Esophagus squamous epithelium (tissue), 5 donors: ENCODE data around the gene ABCA1. TPM values are rescaled to one million over a fixed set of nuclear protein-coding genes. Genes with fewer than 3 reads are reported as not detected.
"Not testable (repeated sequence)": the region's sequence is repeated elsewhere in the genome, so short reads cannot be mapped to it uniquely, and the experiment has no call there.

Experiments
- DNase-seq: peaks from one replicate; lab custom pipeline; 2025; lab: John Stamatoyannopoulos, UW
- H3K27ac ChIP-seq, 4 donors: fragments of 200-600 bp; sonication (generic); one replicate each; pipeline ENCODE4 v1.5.1; 2016 to 2019; ENCODE audit warnings: mild to moderate bottlenecking in 1 of 4
- H3K27me3 ChIP-seq, 4 donors: fragments of 200-600 bp; sonication (generic); 1 replicate in 3 of 4; 2 replicates in 1 of 4; pipeline versions ENCODE4 v1.5.1 to v1.6.0; 2017 to 2021; ENCODE audit warnings: antibody characterized with exemption in 1 of 4
- H3K36me3 ChIP-seq, 3 donors: fragments of 200-600 bp; sonication (generic); one replicate each; pipeline ENCODE4 v1.5.1; 2016 to 2019
- H3K4me1 ChIP-seq, 3 donors: fragments of 200-600 bp; sonication (generic); one replicate each; pipeline ENCODE4 v1.5.1; 2017 to 2019
- H3K4me3 ChIP-seq, 4 donors: fragments of 200-600 bp; sonication (generic); 1 replicate in 3 of 4; 2 replicates in 1 of 4; pipeline ENCODE4 v1.5.1; 2016 to 2019; ENCODE audit warnings: mild to moderate bottlenecking in 2 of 4, moderate library complexity in 1 of 4
- H3K9me3 ChIP-seq, 3 donors: fragments of 200-600 bp; sonication (generic); one replicate each; pipeline ENCODE4 v1.5.1; 2016 to 2019
- POLR2A ChIP-seq, 4 donors: fragments of 450-650 bp; IDR thresholded peaks; one replicate each; pipeline ENCODE4 v1.6.1; 2017; ENCODE audit warnings: antibody characterized with exemption in 4 of 4, mild to moderate bottlenecking in 4 of 4, moderate library complexity in 3 of 4
- WGBS, 2 donors: methylation state at CpG; one replicate each; pipeline ENCODE4 v1.1.5; 2018; 5-methylcytosine and 5-hydroxymethylcytosine counted together
- intact Hi-C: fragments of 100-400 bp; cut with DNase I; formaldehyde crosslinking; loops from one replicate; pipeline ENCODE4 v1.15.0; 2022
- total RNA-seq, 4 donors: library from RNA; depleted of rRNA; stranded (reverse); fragments of >200 nt; gene quantifications; one replicate each; pipeline ENCODE4 v1.1.0, GENCODE V29; 2016
- TF ChIP-seq, protein P1 (sequence below), 6 experiments: fragments of 450-650 bp in 4 of 6; fragments of 200-600 bp in 2 of 6; sonication (generic) in 2 of 6; IDR thresholded peaks; one replicate each; pipeline ENCODE4 v1.5.1; 2016 to 2019; ENCODE audit warnings: antibody characterized with exemption in 6 of 6, mild to moderate bottlenecking in 4 of 6, moderate library complexity in 4 of 6
- donor health status: DM: yes; HTN: yes; CAD: no.

Gene ABCA1
- total RNA-seq, 4 donors from 2014 or later, result 7.7 to 37.6 (median 23.3) TPM

- WGBS, 2 donors, result 38 to 50% methylated on average over 1 of the region's 1 CpG
- intact Hi-C loops, result no loop called here
Measured at GRCh38 chr9:104958751-104959150, 30.8 kb upstream of the ABCA1 start.

DNA sequence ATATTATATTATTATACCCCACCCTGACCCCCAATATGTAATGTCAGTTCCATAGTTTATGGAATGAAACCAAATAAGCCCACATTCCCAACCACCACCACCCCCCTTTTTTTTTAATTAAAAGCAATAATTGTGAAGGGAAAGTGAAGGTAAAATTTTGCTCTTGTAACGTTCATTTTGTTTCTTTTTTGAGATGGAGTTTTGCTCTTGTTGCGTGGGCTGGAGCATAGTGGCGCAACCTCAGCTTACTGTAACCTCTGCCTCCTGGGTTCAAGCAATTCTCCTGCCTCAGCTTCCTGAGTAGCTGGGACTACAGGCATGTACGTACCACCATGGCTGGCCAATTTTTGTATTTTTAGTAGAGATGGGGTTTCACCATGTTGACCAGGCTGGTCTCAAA lies 30.1 kb upstream of the ABCA1 start:
- 62 to 74% methylated on average over 4 of the region's 4 CpGs for WGBS, 2 donors
- H3K4me1 ChIP-seq, result peaks cover 0 to 19% (median 7%) of the 10 kb centered on the region in 3 donors
- H3K27me3 ChIP-seq, H3K4me3 ChIP-seq, H3K9me3 ChIP-seq, H3K36me3 ChIP-seq, intact Hi-C loops, DNase-seq, H3K27ac ChIP-seq: not testable (repeated sequence)

More at GRCh38 chr9:104958751-104959150, 30.8 kb upstream of the ABCA1 start:
- DNase-seq, result no peak
- Histone ChIP-seq H3K36me3 (no peaks in the 10 kb centered on the region), H3K27ac (no peak overlapping the region), H3K4me1 (peaks cover 0 to 19% (median 10%) of the 10 kb centered on the region in 3 donors), H3K4me3 (no peak overlapping the region), H3K9me3 (no peaks in the 10 kb centered on the region), H3K27me3 (no peaks in the 10 kb centered on the region)
- TF ChIP-seq, protein P1, sequence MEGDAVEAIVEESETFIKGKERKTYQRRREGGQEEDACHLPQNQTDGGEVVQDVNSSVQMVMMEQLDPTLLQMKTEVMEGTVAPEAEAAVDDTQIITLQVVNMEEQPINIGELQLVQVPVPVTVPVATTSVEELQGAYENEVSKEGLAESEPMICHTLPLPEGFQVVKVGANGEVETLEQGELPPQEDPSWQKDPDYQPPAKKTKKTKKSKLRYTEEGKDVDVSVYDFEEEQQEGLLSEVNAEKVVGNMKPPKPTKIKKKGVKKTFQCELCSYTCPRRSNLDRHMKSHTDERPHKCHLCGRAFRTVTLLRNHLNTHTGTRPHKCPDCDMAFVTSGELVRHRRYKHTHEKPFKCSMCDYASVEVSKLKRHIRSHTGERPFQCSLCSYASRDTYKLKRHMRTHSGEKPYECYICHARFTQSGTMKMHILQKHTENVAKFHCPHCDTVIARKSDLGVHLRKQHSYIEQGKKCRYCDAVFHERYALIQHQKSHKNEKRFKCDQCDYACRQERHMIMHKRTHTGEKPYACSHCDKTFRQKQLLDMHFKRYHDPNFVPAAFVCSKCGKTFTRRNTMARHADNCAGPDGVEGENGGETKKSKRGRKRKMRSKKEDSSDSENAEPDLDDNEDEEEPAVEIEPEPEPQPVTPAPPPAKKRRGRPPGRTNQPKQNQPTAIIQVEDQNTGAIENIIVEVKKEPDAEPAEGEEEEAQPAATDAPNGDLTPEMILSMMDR (IDR thresholded peaks at IDR 0.05), result no peak
- no peak for TF ChIP-seq POLR2A (IDR thresholded peaks at IDR 0.05)

DNA sequence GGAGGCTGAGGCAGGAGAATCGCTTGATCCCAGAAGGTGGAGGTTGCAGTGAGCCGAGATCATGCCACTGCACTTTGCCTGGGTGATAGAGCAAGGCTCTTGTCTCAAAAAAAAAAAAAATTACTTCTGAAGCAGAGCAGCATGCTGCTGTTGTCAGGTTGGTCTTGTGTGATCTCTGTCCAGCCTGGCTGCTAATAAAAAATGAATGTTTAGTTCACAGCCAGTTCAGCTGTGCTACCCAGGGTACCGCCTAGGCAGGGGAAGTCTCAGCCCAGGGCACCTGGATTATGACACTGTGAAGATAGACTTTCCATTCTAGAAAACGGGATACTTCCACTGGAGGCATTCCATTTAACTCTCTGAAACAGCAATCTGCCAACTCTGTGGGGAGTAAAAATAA lies 23.5 kb upstream of the ABCA1 start:
- DNase-seq, result no peak

DNA sequence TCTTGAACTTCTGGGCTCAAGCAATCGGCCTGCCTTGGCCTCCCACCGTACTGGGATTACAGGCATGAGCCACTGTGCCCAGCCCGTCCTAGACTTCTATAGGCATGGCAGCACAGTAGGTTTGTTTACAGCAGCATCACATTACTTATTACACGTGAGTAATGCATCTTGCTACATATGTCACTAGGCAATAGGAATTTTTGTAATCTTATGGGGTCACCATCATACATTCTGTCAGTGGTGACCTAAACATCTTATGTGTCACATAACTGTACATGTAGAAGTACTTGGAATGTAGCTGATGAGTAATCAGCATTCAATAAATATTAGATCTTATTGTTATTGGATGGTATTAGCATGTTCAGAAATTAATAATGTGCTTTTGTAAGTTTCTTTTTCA lies 22.9 kb upstream of the ABCA1 start:
- Histone ChIP-seq H3K9me3 (no peaks in the 10 kb centered on the region), H3K27me3 (no peaks in the 10 kb centered on the region), H3K36me3 (no peaks in the 10 kb centered on the region), H3K4me1 (no peaks in the 10 kb centered on the region), H3K4me3 (no peak overlapping the region), H3K27ac (no peak overlapping the region)
- 92 to 95% methylated on average over 3 to 4 of the region's 4 CpGs for WGBS, 2 donors
- no peak for TF ChIP-seq POLR2A (IDR thresholded peaks at IDR 0.05)
- intact Hi-C loops, result no loop called here
- no peak for DNase-seq

More for the DNA sequence above, 23.5 kb upstream of the ABCA1 start:
- Histone ChIP-seq H3K36me3 (no peaks in the 10 kb centered on the region), H3K4me3 (no peak overlapping the region), H3K9me3 (no peaks in the 10 kb centered on the region), H3K4me1 (no peaks in the 10 kb centered on the region), H3K27ac (no peak overlapping the region), H3K27me3 (no peaks in the 10 kb centered on the region)
- no peak for TF ChIP-seq POLR2A (IDR thresholded peaks at IDR 0.05)
- TF ChIP-seq, protein P1 (IDR thresholded peaks at IDR 0.05), result no peak
- intact Hi-C loops, result no loop called here
- WGBS, 2 donors, result 79 to 91% methylated on average over 4 of the region's 4 CpGs

DNA sequence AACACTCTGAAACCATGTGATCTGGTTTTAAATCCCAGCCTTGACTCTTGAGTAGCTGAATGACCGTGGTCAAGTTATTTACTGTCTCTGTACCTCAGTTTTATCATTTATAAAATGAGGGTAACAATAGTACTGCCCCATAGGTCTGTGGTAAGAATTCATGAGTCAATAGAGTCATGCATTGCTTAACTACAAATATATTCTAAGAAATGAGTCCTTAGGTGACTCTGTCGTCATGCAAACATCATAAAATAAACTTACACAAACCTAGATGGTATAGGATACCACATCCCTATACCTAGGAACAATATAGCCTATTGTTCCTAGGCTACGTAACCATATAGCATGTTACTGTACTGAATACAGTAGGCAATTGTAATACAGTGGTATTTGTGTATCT lies 20.3 kb upstream of the ABCA1 start:
- H3K27me3 ChIP-seq, result no peaks in the 10 kb centered on the region
- no peak overlapping the region for H3K4me3 ChIP-seq
- TF ChIP-seq POLR2A (IDR thresholded peaks at IDR 0.05), result no peak
- TF ChIP-seq, protein P1 (IDR thresholded peaks at IDR 0.05), result no peak
- no peak for DNase-seq
- WGBS, 2 donors, result 84 to 88% methylated on average over 3 of the region's 3 CpGs
- intact Hi-C loops, result no loop called here
- H3K9me3 ChIP-seq, result no peaks in the 10 kb centered on the region
- H3K4me1 ChIP-seq, result no peaks in the 10 kb centered on the region
- no peak overlapping the region for H3K27ac ChIP-seq
- H3K36me3 ChIP-seq, result no peaks in the 10 kb centered on the region

DNA sequence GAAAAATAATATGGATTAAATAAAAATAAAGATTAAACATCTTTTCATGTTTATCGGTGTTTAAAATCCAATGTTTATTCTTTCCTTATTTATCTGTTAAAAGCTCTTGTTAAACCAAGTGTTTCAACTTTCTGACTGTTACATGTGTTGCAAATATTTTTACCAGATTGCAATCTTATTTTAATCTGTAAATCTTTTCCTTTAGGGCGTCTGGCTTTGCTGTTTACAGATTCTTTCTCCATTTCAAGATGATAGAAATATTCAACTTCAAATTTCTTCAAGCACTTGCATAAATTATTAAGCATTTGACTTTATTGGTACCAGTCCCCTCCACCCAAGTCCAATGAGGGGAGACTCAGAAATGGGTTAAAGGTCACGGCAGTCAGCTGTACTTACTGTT lies 16.9 kb upstream of the ABCA1 start:
- no peak for TF ChIP-seq POLR2A (IDR thresholded peaks at IDR 0.05)
- TF ChIP-seq, protein P1 (IDR thresholded peaks at IDR 0.05), result no peak
- Histone ChIP-seq H3K27me3 (no peaks in the 10 kb centered on the region), H3K36me3 (no peaks in the 10 kb centered on the region), H3K27ac (no peak overlapping the region), H3K4me1 (no peaks in the 10 kb centered on the region), H3K9me3 (no peaks in the 10 kb centered on the region), H3K4me3 (no peak overlapping the region)
- DNase-seq, result no peak
- 65 to 72% methylated on average over 3 of the region's 3 CpGs for WGBS, 2 donors
- intact Hi-C loops, result no loop called here
